ENCODE measurements around the gene DYTN.
A peak's percentile ranks its signal among the peaks of the same experiment; 100 is the strongest.

The DYTN gene

DNA sequence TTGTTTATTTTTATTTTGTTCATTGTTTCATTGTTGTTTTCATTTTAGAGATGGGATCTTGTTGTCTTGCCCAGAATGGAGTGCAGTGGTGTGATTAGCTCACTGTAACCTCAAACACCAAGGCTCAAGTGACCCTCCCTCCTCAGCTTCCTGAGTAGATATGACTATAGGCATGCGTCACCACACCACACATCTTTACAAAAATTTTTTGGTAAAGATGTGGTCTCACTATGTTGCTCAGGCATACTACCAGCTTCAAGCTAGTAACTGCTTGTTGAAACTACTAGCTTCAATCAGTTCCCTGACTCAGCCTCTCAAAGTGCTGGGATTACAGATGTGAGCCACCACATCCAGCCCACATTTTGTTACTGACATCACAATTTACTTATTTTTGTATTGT lies 61.1 kb downstream of the DYTN start:
- H3K27me3 ChIP-seq (ENCODE audit: control insufficient read depth in 5 of 5, insufficient read depth in 4 of 5, low read length in 5 of 5) = no peaks in the 10 kb centered on the region
- peaks cover 0 to 12% (median 0%) of the 10 kb centered on the region in 5 donors for H3K9me3 ChIP-seq (ENCODE audit: control insufficient read depth in 5 of 5, low read length in 5 of 5)
- no peak overlapping the region for H3K9ac ChIP-seq (ENCODE audit: low read length in 5 of 5)

GRCh38 chr2:206647985-206648384 lies 70.2 kb downstream of the DYTN start:
- H3K4me3 ChIP-seq (ENCODE audit: low read depth in 1 of 5, low read length in 5 of 5) = no peak overlapping the region
- no peaks in the 10 kb centered on the region for H3K4me1 ChIP-seq (ENCODE audit: control insufficient read depth in 5 of 5, insufficient read depth in 5 of 5, low read length in 5 of 5)
- no peaks in the 10 kb centered on the region for H3K36me3 ChIP-seq (ENCODE audit: control insufficient read depth in 5 of 5, insufficient read depth in 5 of 5, low read length in 5 of 5)
- no peak overlapping the region for H3K9ac ChIP-seq (ENCODE audit: low read length in 5 of 5)
- no peaks in the 10 kb centered on the region for H3K9me3 ChIP-seq (ENCODE audit: control insufficient read depth in 5 of 5, low read length in 5 of 5)
- no peak overlapping the region for H3K27ac ChIP-seq (ENCODE audit: low read depth, low read length)
- peaks cover 0 to 4% (median 0%) of the 10 kb centered on the region in 5 donors for H3K27me3 ChIP-seq (ENCODE audit: control insufficient read depth in 5 of 5, insufficient read depth in 4 of 5, low read length in 5 of 5)

More for the DNA sequence above, 61.1 kb downstream of the DYTN start:
- Histone ChIP-seq H3K27ac (ENCODE audit: low read depth, low read length) (no peak overlapping the region), H3K36me3 (ENCODE audit: control insufficient read depth in 5 of 5, insufficient read depth in 5 of 5, low read length in 5 of 5) (no peaks in the 10 kb centered on the region), H3K4me3 (ENCODE audit: low read depth in 1 of 5, low read length in 5 of 5) (no peak overlapping the region), H3K4me1 (ENCODE audit: control insufficient read depth in 5 of 5, insufficient read depth in 5 of 5, low read length in 5 of 5) (no peaks in the 10 kb centered on the region)

DNA sequence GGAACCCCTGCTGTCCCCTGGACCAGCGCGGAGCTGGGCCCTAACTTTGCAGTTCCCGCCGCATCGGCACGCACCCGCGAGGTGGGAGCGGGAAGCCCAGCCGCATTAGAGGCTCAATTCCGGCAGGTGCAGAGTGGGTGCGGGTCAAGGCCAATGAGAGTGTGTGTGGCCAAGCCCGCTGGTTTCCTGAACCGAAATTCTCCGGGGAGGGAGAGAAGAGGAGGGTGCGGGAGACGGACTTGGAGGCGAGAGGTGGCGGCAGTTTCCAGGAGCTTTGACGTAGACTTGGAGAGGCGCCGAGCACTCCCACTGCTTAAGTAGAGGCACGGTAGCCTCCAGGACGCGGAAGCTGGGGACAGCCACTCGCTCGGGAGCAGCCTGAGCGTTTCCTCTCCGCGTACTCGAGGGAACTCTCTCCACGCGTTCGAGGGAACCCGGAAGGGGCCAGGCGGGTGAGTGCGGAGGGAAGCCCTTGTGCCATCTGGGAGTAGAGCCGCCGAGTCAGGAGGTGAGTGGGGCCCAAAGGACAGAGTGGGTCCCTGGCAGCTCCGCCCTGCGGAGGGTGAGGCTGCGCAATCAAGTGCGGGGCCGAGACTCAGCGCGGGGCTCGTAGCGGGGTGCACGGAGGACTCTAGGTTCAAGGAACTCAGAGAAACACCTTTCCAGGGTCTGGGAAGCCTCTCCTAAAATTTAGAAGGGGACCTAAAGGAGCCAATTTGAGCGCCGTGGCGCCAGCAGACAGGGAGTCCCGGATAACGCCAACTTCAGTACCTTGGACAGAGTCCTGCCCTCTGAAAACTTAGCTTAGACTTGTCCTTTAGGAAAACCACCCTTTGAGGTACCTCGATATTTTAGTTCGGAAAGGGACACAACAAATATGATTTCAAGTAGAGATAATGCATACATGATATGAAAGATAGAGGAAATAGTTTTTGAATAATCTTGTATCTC lies 75.8 kb downstream of the DYTN start, which contains the start of gene FAM237A:
TSS of gene FAM237A (plus strand) at position 413 of the 951 bp plus-strand sequence. CDS start 1,750 bp downstream, outside the sequence.
- peak within 1 kb of the TSS in 1 of 5 donors; percentile 7 for H3K4me3 ChIP-seq (ENCODE audit: low read depth in 1 of 5, low read length in 5 of 5)
- H3K4me1 ChIP-seq (ENCODE audit: control insufficient read depth in 5 of 5, insufficient read depth in 5 of 5, low read length in 5 of 5) = peaks cover 0 to 7% (median 0%) of the 10 kb centered on the region in 5 donors
- H3K27me3 ChIP-seq (ENCODE audit: control insufficient read depth in 5 of 5, insufficient read depth in 4 of 5, low read length in 5 of 5) = peaks cover 15 to 18% (median 17%) of the 10 kb centered on the region in 5 donors
- H3K27ac ChIP-seq (ENCODE audit: low read depth, low read length) = no peak within 1 kb of the TSS
- peaks cover 0 to 2% (median 0%) of the 10 kb centered on the region in 5 donors for H3K9me3 ChIP-seq (ENCODE audit: control insufficient read depth in 5 of 5, low read length in 5 of 5)
- no peak within 1 kb of the TSS for H3K9ac ChIP-seq (ENCODE audit: low read length in 5 of 5)
- no peaks in the 10 kb centered on the region for H3K36me3 ChIP-seq (ENCODE audit: control insufficient read depth in 5 of 5, insufficient read depth in 5 of 5, low read length in 5 of 5)

- peaks cover 0 to 7% (median 0%) of the 10 kb centered on the region in 5 donors for H3K4me1 ChIP-seq (ENCODE audit: control insufficient read depth in 5 of 5, insufficient read depth in 5 of 5, low read length in 5 of 5)
- no peaks in the 10 kb centered on the region for H3K36me3 ChIP-seq (ENCODE audit: control insufficient read depth in 5 of 5, insufficient read depth in 5 of 5, low read length in 5 of 5)
- peaks cover 15 to 18% (median 17%) of the 10 kb centered on the region in 5 donors for H3K27me3 ChIP-seq (ENCODE audit: control insufficient read depth in 5 of 5, insufficient read depth in 4 of 5, low read length in 5 of 5)
- no peak overlapping the region for H3K4me3 ChIP-seq (ENCODE audit: low read depth in 1 of 5, low read length in 5 of 5)
- no peak overlapping the region for H3K9ac ChIP-seq (ENCODE audit: low read length in 5 of 5)
- H3K9me3 ChIP-seq (ENCODE audit: control insufficient read depth in 5 of 5, low read length in 5 of 5) = peaks cover 0 to 2% (median 0%) of the 10 kb centered on the region in 5 donors
- no peak overlapping the region for H3K27ac ChIP-seq (ENCODE audit: low read depth, low read length)
Measured at GRCh38 chr2:206641226-206641625, 77.0 kb downstream of the DYTN start.

DNA sequence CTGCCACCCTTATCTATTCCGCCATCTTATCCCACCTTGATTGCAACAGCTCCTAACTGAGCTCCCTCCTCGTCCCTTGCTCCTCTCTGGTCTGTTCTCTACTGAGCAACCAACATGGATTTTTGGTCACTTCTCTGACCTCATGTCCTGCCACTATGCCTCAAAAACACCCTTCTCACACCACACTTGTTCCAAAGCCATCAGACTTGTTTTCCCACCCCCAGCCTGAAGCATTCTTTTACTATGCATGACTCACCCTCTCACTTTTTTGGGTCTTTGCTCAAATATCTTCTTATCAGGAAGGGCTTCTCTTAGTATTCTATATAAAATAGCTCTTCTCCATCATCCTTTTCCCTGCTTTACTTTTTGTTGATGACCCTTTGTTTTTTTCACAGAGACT lies 78.6 kb downstream of the DYTN start:
- peaks cover 0 to 7% (median 0%) of the 10 kb centered on the region in 5 donors for H3K4me1 ChIP-seq (ENCODE audit: control insufficient read depth in 5 of 5, insufficient read depth in 5 of 5, low read length in 5 of 5)
- H3K36me3 ChIP-seq (ENCODE audit: control insufficient read depth in 5 of 5, insufficient read depth in 5 of 5, low read length in 5 of 5) = no peaks in the 10 kb centered on the region
- peaks cover 0 to 2% (median 0%) of the 10 kb centered on the region in 5 donors for H3K9me3 ChIP-seq (ENCODE audit: control insufficient read depth in 5 of 5, low read length in 5 of 5)
- no peak overlapping the region for H3K9ac ChIP-seq (ENCODE audit: low read length in 5 of 5)
- H3K4me3 ChIP-seq (ENCODE audit: low read depth in 1 of 5, low read length in 5 of 5) = no peak overlapping the region
- peaks cover 15 to 18% (median 17%) of the 10 kb centered on the region in 5 donors for H3K27me3 ChIP-seq (ENCODE audit: control insufficient read depth in 5 of 5, insufficient read depth in 4 of 5, low read length in 5 of 5)
- no peak overlapping the region for H3K27ac ChIP-seq (ENCODE audit: low read depth, low read length)

- no peaks in the 10 kb centered on the region for H3K9me3 ChIP-seq (ENCODE audit: control insufficient read depth in 5 of 5, low read length in 5 of 5)
- H3K9ac ChIP-seq (ENCODE audit: low read length in 5 of 5) = no peak overlapping the region
- no peaks in the 10 kb centered on the region for H3K27me3 ChIP-seq (ENCODE audit: control insufficient read depth in 5 of 5, insufficient read depth in 4 of 5, low read length in 5 of 5)
- H3K36me3 ChIP-seq (ENCODE audit: control insufficient read depth in 5 of 5, insufficient read depth in 5 of 5, low read length in 5 of 5) = no peaks in the 10 kb centered on the region
- H3K4me3 ChIP-seq (ENCODE audit: low read depth in 1 of 5, low read length in 5 of 5) = no peak overlapping the region
- no peak overlapping the region for H3K27ac ChIP-seq (ENCODE audit: low read depth, low read length)
- no peaks in the 10 kb centered on the region for H3K4me1 ChIP-seq (ENCODE audit: control insufficient read depth in 5 of 5, insufficient read depth in 5 of 5, low read length in 5 of 5)
Measured at GRCh38 chr2:206635015-206635414, 83.2 kb downstream of the DYTN start.

DNA sequence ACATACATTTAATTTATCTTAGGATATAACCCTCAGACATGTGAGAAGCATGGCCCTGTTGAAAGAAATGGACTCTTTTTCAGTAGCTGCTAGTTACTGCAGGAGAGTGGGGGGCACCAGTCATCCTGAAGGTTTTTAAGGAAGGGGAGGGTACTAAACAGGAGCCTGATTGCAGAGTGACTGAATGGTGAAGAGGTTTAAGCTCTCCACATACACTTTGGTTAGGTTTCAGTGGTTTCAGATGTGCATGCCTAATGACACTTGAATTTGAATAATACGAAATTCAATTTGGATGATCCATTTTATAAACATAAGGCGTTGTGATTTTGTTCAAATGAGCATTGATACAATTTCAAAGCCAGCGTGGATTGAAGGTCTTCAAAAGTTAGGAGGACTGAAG lies 86.9 kb downstream of the DYTN start:
- no peaks in the 10 kb centered on the region for H3K9me3 ChIP-seq (ENCODE audit: control insufficient read depth in 5 of 5, low read length in 5 of 5)
- no peak overlapping the region for H3K27ac ChIP-seq (ENCODE audit: low read depth, low read length)
- H3K9ac ChIP-seq (ENCODE audit: low read length in 5 of 5) = no peak overlapping the region
- peaks cover 0 to 2% (median 0%) of the 10 kb centered on the region in 5 donors for H3K27me3 ChIP-seq (ENCODE audit: control insufficient read depth in 5 of 5, insufficient read depth in 4 of 5, low read length in 5 of 5)
- no peaks in the 10 kb centered on the region for H3K4me1 ChIP-seq (ENCODE audit: control insufficient read depth in 5 of 5, insufficient read depth in 5 of 5, low read length in 5 of 5)
- no peaks in the 10 kb centered on the region for H3K36me3 ChIP-seq (ENCODE audit: control insufficient read depth in 5 of 5, insufficient read depth in 5 of 5, low read length in 5 of 5)
- no peak overlapping the region for H3K4me3 ChIP-seq (ENCODE audit: low read depth in 1 of 5, low read length in 5 of 5)

GRCh38 chr2:206627632-206628031 lies 90.6 kb downstream of the DYTN start:
- H3K9me3 ChIP-seq (ENCODE audit: control insufficient read depth in 5 of 5, low read length in 5 of 5) = no peaks in the 10 kb centered on the region

DNA sequence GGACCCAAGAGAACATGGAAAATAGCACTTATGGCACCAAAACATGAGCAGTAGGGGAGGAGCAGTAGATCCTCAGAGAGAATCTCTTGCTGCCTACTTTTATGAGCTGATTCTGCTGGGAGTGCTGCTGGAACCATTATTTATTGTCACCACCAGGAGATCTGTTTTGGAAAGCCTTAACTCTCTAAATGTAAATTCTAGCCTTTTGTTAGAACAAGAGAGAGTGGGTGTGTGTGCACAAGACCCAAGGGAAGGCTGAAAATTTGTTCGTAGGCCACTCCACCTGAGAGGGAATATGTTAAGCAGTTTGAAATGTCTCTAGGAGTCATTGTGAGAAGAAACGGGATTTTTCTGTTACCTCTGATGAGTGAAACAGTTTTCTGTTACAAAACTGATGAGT lies 92.1 kb downstream of the DYTN start:
- Histone ChIP-seq H3K4me1 (ENCODE audit: control insufficient read depth in 5 of 5, insufficient read depth in 5 of 5, low read length in 5 of 5) (no peaks in the 10 kb centered on the region), H3K27me3 (ENCODE audit: control insufficient read depth in 5 of 5, insufficient read depth in 4 of 5, low read length in 5 of 5) (peaks cover 0 to 3% (median 0%) of the 10 kb centered on the region in 5 donors), H3K27ac (ENCODE audit: low read depth, low read length) (no peak overlapping the region), H3K9me3 (ENCODE audit: control insufficient read depth in 5 of 5, low read length in 5 of 5) (no peaks in the 10 kb centered on the region), H3K9ac (ENCODE audit: low read length in 5 of 5) (no peak overlapping the region), H3K4me3 (ENCODE audit: low read depth in 1 of 5, low read length in 5 of 5) (no peak overlapping the region), H3K36me3 (ENCODE audit: control insufficient read depth in 5 of 5, insufficient read depth in 5 of 5, low read length in 5 of 5) (no peaks in the 10 kb centered on the region)

More at GRCh38 chr2:206627632-206628031, 90.6 kb downstream of the DYTN start:
- Histone ChIP-seq H3K27me3 (ENCODE audit: control insufficient read depth in 5 of 5, insufficient read depth in 4 of 5, low read length in 5 of 5) (peaks cover 0 to 3% (median 0%) of the 10 kb centered on the region in 5 donors), H3K4me3 (ENCODE audit: low read depth in 1 of 5, low read length in 5 of 5) (no peak overlapping the region), H3K27ac (ENCODE audit: low read depth, low read length) (no peak overlapping the region), H3K4me1 (ENCODE audit: control insufficient read depth in 5 of 5, insufficient read depth in 5 of 5, low read length in 5 of 5) (no peaks in the 10 kb centered on the region), H3K9ac (ENCODE audit: low read length in 5 of 5) (no peak overlapping the region), H3K36me3 (ENCODE audit: control insufficient read depth in 5 of 5, insufficient read depth in 5 of 5, low read length in 5 of 5) (no peaks in the 10 kb centered on the region)

DNA sequence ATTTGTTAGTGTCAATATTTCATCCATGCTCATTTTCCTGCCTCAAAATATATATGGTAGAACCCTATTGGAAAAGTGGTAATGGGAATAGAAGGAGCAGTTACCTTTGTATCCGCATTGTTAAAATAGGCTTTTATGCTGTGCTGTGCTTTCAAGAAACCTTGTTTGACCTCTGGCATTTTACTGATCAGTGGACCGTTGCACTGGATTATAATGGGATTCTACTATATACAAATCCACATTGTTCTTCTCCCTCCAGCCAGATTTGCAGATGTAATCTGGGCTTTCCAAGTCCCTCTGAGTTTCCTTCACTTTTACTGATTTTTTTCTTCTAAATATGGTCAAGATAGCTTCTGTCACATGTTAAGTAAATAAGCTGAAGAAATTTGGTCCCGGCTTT lies 99.2 kb downstream of the DYTN start:
- no peaks in the 10 kb centered on the region for H3K36me3 ChIP-seq (ENCODE audit: control insufficient read depth in 5 of 5, insufficient read depth in 5 of 5, low read length in 5 of 5)
- H3K9me3 ChIP-seq (ENCODE audit: control insufficient read depth in 5 of 5, low read length in 5 of 5) = no peaks in the 10 kb centered on the region
- no peaks in the 10 kb centered on the region for H3K27me3 ChIP-seq (ENCODE audit: control insufficient read depth in 5 of 5, insufficient read depth in 4 of 5, low read length in 5 of 5)
- no peak overlapping the region for H3K9ac ChIP-seq (ENCODE audit: low read length in 5 of 5)
- H3K4me1 ChIP-seq (ENCODE audit: control insufficient read depth in 5 of 5, insufficient read depth in 5 of 5, low read length in 5 of 5) = no peaks in the 10 kb centered on the region
- no peak overlapping the region for H3K27ac ChIP-seq (ENCODE audit: low read depth, low read length)
- no peak overlapping the region for H3K4me3 ChIP-seq (ENCODE audit: low read depth in 1 of 5, low read length in 5 of 5)

All from subcutaneous abdominal adipose tissue (tissue), 5 donors.